CD4-positive, alpha-beta T cell treated with Interleukin-10 for 1 hour (primary cell): ENCODE results near the gene KLHDC4.
"Not testable (repeated sequence)": the region's sequence is repeated elsewhere in the genome, so short reads cannot be mapped to it uniquely, and the experiment has no call there.

Experiments
- DNase-seq: peaks from one replicate; pipeline ENCODE4 v3.0.0-alpha.2; 2020

Gene KLHDC4

GRCh38 chr16:87787451-87788091 is 21.8 kb upstream of the KLHDC4 start:
- DNase-seq = not testable (repeated sequence)

GRCh38 chr16:87784812-87785211 is 19.0 kb upstream of the KLHDC4 start:
- no peak for DNase-seq

- DNase-seq = no peak
Measured at GRCh38 chr16:87782033-87782432, 16.2 kb upstream of the KLHDC4 start.

GRCh38 chr16:87780385-87780989 is 14.7 kb upstream of the KLHDC4 start:
- DNase-seq = peak; percentile 50

- DNase-seq = peak; percentile 92
Measured at GRCh38 chr16:87778830-87779579, 13.2 kb upstream of the KLHDC4 start.

GRCh38 chr16:87778476-87778829 is 12.7 kb upstream of the KLHDC4 start:
- no peak for DNase-seq

GRCh38 chr16:87773836-87774235 is 8.1 kb upstream of the KLHDC4 start:
- DNase-seq = not testable (repeated sequence)

GRCh38 chr16:87767456-87767855 is 1.7 kb upstream of the KLHDC4 start:
- not testable (repeated sequence) for DNase-seq

GRCh38 chr16:87766485-87766797 is 655 bp upstream of the KLHDC4 start:
- no peak for DNase-seq

GRCh38 chr16:87765473-87765775 is 362 bp downstream of the KLHDC4 start:
- peak; percentile 83 for DNase-seq

- peak; percentile 75 for DNase-seq
Measured at GRCh38 chr16:87764600-87765472, 950 bp downstream of the KLHDC4 start.

GRCh38 chr16:87762620-87763019 is 3.2 kb downstream of the KLHDC4 start:
- DNase-seq = no peak

GRCh38 chr16:87762071-87762571 is 3.7 kb downstream of the KLHDC4 start:
- DNase-seq = peak; percentile 60

GRCh38 chr16:87761060-87761459 is 4.7 kb downstream of the KLHDC4 start:
- no peak for DNase-seq

GRCh38 chr16:87757841-87758426 is 7.9 kb downstream of the KLHDC4 start:
- no peak for DNase-seq

GRCh38 chr16:87754535-87754934 is 11.3 kb downstream of the KLHDC4 start:
- peak; percentile 24 for DNase-seq

- no peak for DNase-seq
Measured at GRCh38 chr16:87747626-87748414, 18.0 kb downstream of the KLHDC4 start.

GRCh38 chr16:87746178-87746577 is 19.6 kb downstream of the KLHDC4 start:
- no peak for DNase-seq

GRCh38 chr16:87744750-87745514 is 20.9 kb downstream of the KLHDC4 start:
- no peak for DNase-seq

- DNase-seq = no peak
Measured at GRCh38 chr16:87742781-87743490, 22.9 kb downstream of the KLHDC4 start.
